HG03439 (cell line): Measurements from ENCODE around the gene CAMK1D.
"Not testable (repeated sequence)": the region's sequence is repeated elsewhere in the genome, so short reads cannot be mapped to it uniquely, and the experiment has no call there.

ENCODE experiments used
- ATAC-seq: cut with Tn5 transposase; IDR thresholded peaks from one replicate; pipeline ENCODE4 v1.9.1; 2021; ENCODE audit warnings: mild to moderate bottlenecking, moderate library complexity; ENCODE audit not compliant: unreplicated experiment

The CAMK1D gene

GRCh38 chr10:12348870-12349628 lies at the start of gene CAMK1D:
Gene CAMK1D, plus strand, starts transcription at chr10:12349547.
- ATAC-seq = peak; percentile 47

GRCh38 chr10:12301036-12301435 lies 48.3 kb upstream of the CAMK1D start:
- ATAC-seq = not testable (repeated sequence)

- ATAC-seq = no peak
Measured at GRCh38 chr10:12308057-12308456, 41.3 kb upstream of the CAMK1D start.

- no peak for ATAC-seq
Measured at GRCh38 chr10:12308736-12309375, 40.5 kb upstream of the CAMK1D start.

- not testable (repeated sequence) for ATAC-seq
Measured at GRCh38 chr10:12309783-12310182, 39.6 kb upstream of the CAMK1D start.

GRCh38 chr10:12314836-12315235 lies 34.5 kb upstream of the CAMK1D start:
- no peak for ATAC-seq

- ATAC-seq = no peak
Measured at GRCh38 chr10:12319076-12319475, 30.3 kb upstream of the CAMK1D start.

- ATAC-seq = no peak
Measured at GRCh38 chr10:12320892-12321291, 28.5 kb upstream of the CAMK1D start.

GRCh38 chr10:12321641-12322040 lies 27.7 kb upstream of the CAMK1D start:
- ATAC-seq = no peak

GRCh38 chr10:12322583-12323131 lies 26.7 kb upstream of the CAMK1D start:
- no peak for ATAC-seq

- ATAC-seq = no peak
Measured at GRCh38 chr10:12324530-12324929, 24.8 kb upstream of the CAMK1D start.

- ATAC-seq = no peak
Measured at GRCh38 chr10:12327074-12327473, 22.3 kb upstream of the CAMK1D start.

GRCh38 chr10:12327476-12327875 lies 21.9 kb upstream of the CAMK1D start:
- ATAC-seq = no peak

GRCh38 chr10:12328312-12328711 lies 21.0 kb upstream of the CAMK1D start:
- ATAC-seq = not testable (repeated sequence)

GRCh38 chr10:12332572-12333379 lies 16.6 kb upstream of the CAMK1D start:
- ATAC-seq = no peak

GRCh38 chr10:12333380-12334185 lies 15.8 kb upstream of the CAMK1D start:
- ATAC-seq = peak; percentile 67

GRCh38 chr10:12334186-12334530 lies 15.2 kb upstream of the CAMK1D start:
- no peak for ATAC-seq

GRCh38 chr10:12335169-12335568 lies 14.2 kb upstream of the CAMK1D start:
- not testable (repeated sequence) for ATAC-seq

GRCh38 chr10:12337453-12338372 lies 11.6 kb upstream of the CAMK1D start:
- no peak for ATAC-seq

GRCh38 chr10:12338981-12339380 lies 10.4 kb upstream of the CAMK1D start:
- ATAC-seq = no peak
